Progenitor cell of endocrine pancreas (in vitro differentiated cells): ENCODE results near the gene THADA. TPM values are rescaled to one million over a fixed set of nuclear protein-coding genes. Genes with fewer than 3 reads are reported as not detected.
"Not testable (repeated sequence)": the region's sequence is repeated elsewhere in the genome, so short reads cannot be mapped to it uniquely, and the experiment has no call there.

ENCODE experiments used
- DNase-seq: peaks from one replicate; pipeline ENCODE4 v3.0.0; 2021; ENCODE audit warnings: low spot score; ENCODE audit not compliant: unreplicated experiment
- H3K27ac Mint-ChIP-seq: 2 replicates; pipeline ENCODE4 v1.8.0; 2021; ENCODE audit warnings: mild to moderate bottlenecking, moderate library complexity, mixed read lengths
- H3K27me3 Mint-ChIP-seq: 2 replicates; pipeline ENCODE4 v1.8.0; 2021; ENCODE audit warnings: mixed read lengths
- H3K36me3 Mint-ChIP-seq: 2 replicates; pipeline ENCODE4 v1.8.0; 2022; ENCODE audit warnings: mixed read lengths; ENCODE audit not compliant: insufficient read depth
- H3K4me1 Mint-ChIP-seq: 2 replicates; pipeline ENCODE4 v1.8.0; 2021; ENCODE audit warnings: low read depth, mixed read lengths
- H3K4me3 Mint-ChIP-seq: 2 replicates; pipeline ENCODE4 v1.8.0; 2021; ENCODE audit warnings: low read depth, mild to moderate bottlenecking, moderate library complexity, mixed read lengths
- H3K9me3 Mint-ChIP-seq: 2 replicates; pipeline ENCODE4 v1.8.0; 2021; ENCODE audit warnings: low read depth, mixed read lengths
- CTCF ChIP-seq: fragments of 200-600 bp; sonication (generic); IDR thresholded peaks from one replicate; pipeline ENCODE4 v1.5.0; 2021; ENCODE audit warnings: antibody characterized with exemption, mild to moderate bottlenecking; ENCODE audit not compliant: unreplicated experiment
- total RNA-seq: library from RNA; stranded (reverse); gene quantifications from 2 replicates; pipeline ENCODE4 v1.2.1, GENCODE V29; 2021

THADA gene
- total RNA-seq, 1 donor from 2014 or later: 39.4 TPM

GRCh38 chr2:43609290-43609918, 13.6 kb upstream of the THADA start:
- TF ChIP-seq CTCF: peak; percentile 69
- H3K4me3 Mint-ChIP-seq: no peak overlapping the region
- H3K9me3 Mint-ChIP-seq: no peaks in the 10 kb centered on the region
- peak; percentile 21 for DNase-seq
- H3K4me1 Mint-ChIP-seq: peaks cover 13% of the 10 kb centered on the region
- peaks cover 3% of the 10 kb centered on the region for H3K27me3 Mint-ChIP-seq
- no peak overlapping the region for H3K27ac Mint-ChIP-seq
- no peaks in the 10 kb centered on the region for H3K36me3 Mint-ChIP-seq

GRCh38 chr2:43605851-43606250, 10.0 kb upstream of the THADA start:
- Mint-ChIP-seq H3K27me3 (no peaks in the 10 kb centered on the region), H3K27ac (no peak overlapping the region), H3K36me3 (no peaks in the 10 kb centered on the region), H3K4me3 (no peak overlapping the region), H3K9me3 (no peaks in the 10 kb centered on the region), H3K4me1 (peaks cover 7% of the 10 kb centered on the region)
- no peak for TF ChIP-seq CTCF
- no peak for DNase-seq

- no peak for DNase-seq
- Mint-ChIP-seq H3K9me3 (no peaks in the 10 kb centered on the region), H3K4me1 (peaks cover 7% of the 10 kb centered on the region), H3K4me3 (no peak overlapping the region), H3K27me3 (no peaks in the 10 kb centered on the region), H3K36me3 (no peaks in the 10 kb centered on the region), H3K27ac (no peak overlapping the region)
- peak; percentile 59 for TF ChIP-seq CTCF
These were observed 9.3 kb upstream of the THADA start for GRCh38 chr2:43605079-43605655.

- DNase-seq: no peak
- no peak overlapping the region for H3K4me3 Mint-ChIP-seq
- H3K36me3 Mint-ChIP-seq: no peaks in the 10 kb centered on the region
- no peaks in the 10 kb centered on the region for H3K27me3 Mint-ChIP-seq
- H3K27ac Mint-ChIP-seq: no peak overlapping the region
- H3K4me1 Mint-ChIP-seq: peaks cover 7% of the 10 kb centered on the region
- no peaks in the 10 kb centered on the region for H3K9me3 Mint-ChIP-seq
- no peak for TF ChIP-seq CTCF
These were observed 8.8 kb upstream of the THADA start for GRCh38 chr2:43604674-43605073.

GRCh38 chr2:43600596-43600995, 4.8 kb upstream of the THADA start:
- H3K4me3 Mint-ChIP-seq, H3K4me1 Mint-ChIP-seq, H3K9me3 Mint-ChIP-seq, H3K27me3 Mint-ChIP-seq, H3K27ac Mint-ChIP-seq, H3K36me3 Mint-ChIP-seq, DNase-seq: not testable (repeated sequence)

- Mint-ChIP-seq H3K27ac (peak overlapping the region; percentile 19), H3K9me3 (no peaks in the 10 kb centered on the region), H3K4me3 (peak overlapping the region; percentile 89), H3K4me1 (peaks cover 12% of the 10 kb centered on the region), H3K27me3 (no peaks in the 10 kb centered on the region), H3K36me3 (no peaks in the 10 kb centered on the region)
- DNase-seq: no peak
- no peak for TF ChIP-seq CTCF
These were observed 963 bp downstream of the THADA start for GRCh38 chr2:43594875-43595274.
